Keratinocyte (primary cell): ENCODE data around the gene PLCXD1. TPM values are rescaled to one million over a fixed set of nuclear protein-coding genes. Genes with fewer than 3 reads are reported as not detected.

Experiments used
- DNase-seq: peaks from one replicate; pipeline ENCODE4 v3.0.0-alpha.2; 2011; ENCODE audit warnings: low read depth, missing footprints, low spot score
- FAIRE-seq: peaks from 2 replicates; lab custom pipeline; 2011; peaks lifted over from hg19 to GRCh38; lab: Jason Lieb, UNC
- H2AFZ ChIP-seq: 2 replicates; pipeline ENCODE4 v1.6.0; 2012; ENCODE audit warnings: low read length, control low read depth, inconsistent platforms; ENCODE audit not compliant: control insufficient read depth
- H3K27ac ChIP-seq: 2 replicates; pipeline ENCODE4 v1.5.1; 2011; ENCODE audit warnings: low read length; ENCODE audit not compliant: control insufficient read depth, insufficient read depth
- H3K27me3 ChIP-seq: 3 replicates; pipeline ENCODE4 v1.6.0; 2011; ENCODE audit warnings: low read length; ENCODE audit not compliant: control insufficient read depth, insufficient read depth; ENCODE audit errors: extremely low read depth
- H3K36me3 ChIP-seq, 2 experiments: 2 replicates in 1 of 2; 3 replicates in 1 of 2; pipeline ENCODE4 v1.5.1; 2011; ENCODE audit warnings: low read length in 2 of 2, mild to moderate bottlenecking in 1 of 2; ENCODE audit not compliant: control insufficient read depth in 2 of 2, insufficient read depth in 2 of 2; ENCODE audit errors: extremely low read depth in 1 of 2
- H3K4me1 ChIP-seq: 3 replicates; pipeline ENCODE4 v1.5.1; 2011; ENCODE audit warnings: low read length; ENCODE audit not compliant: control insufficient read depth, insufficient read depth; ENCODE audit errors: extremely low read depth
- H3K4me2 ChIP-seq: 3 replicates; pipeline ENCODE4 v1.6.0; 2011; ENCODE audit warnings: low read depth, low read length; ENCODE audit not compliant: control insufficient read depth, insufficient read depth; ENCODE audit errors: extremely low read depth
- H3K4me3 ChIP-seq, 3 experiments: fragments of 200-600 bp in 1 of 3; sonication (generic) in 1 of 3; 2 replicates in 2 of 3; 3 replicates in 1 of 3; pipeline ENCODE4 v1.5.1; 2011 to 2016; ENCODE audit warnings: low read length in 3 of 3, mild to moderate bottlenecking in 3 of 3, control low read depth in 2 of 3, inconsistent platforms in 1 of 3, low read depth in 1 of 3, mixed read lengths in 1 of 3, mixed run types in 1 of 3, moderate library complexity in 1 of 3; ENCODE audit not compliant: control insufficient read depth in 2 of 3, insufficient read depth in 2 of 3; ENCODE audit errors: extremely low read depth in 1 of 3
- H3K79me2 ChIP-seq: 2 replicates; pipeline ENCODE4 v1.6.0; 2012; ENCODE audit warnings: low read length; ENCODE audit not compliant: control insufficient read depth, insufficient read depth
- H3K9ac ChIP-seq: 3 replicates; pipeline ENCODE4 v1.6.0; 2011; ENCODE audit warnings: low read length; ENCODE audit not compliant: control insufficient read depth, insufficient read depth; ENCODE audit errors: extremely low read depth
- H3K9me1 ChIP-seq: 3 replicates; pipeline ENCODE4 v1.6.0; 2011; ENCODE audit warnings: low read length; ENCODE audit not compliant: control insufficient read depth, insufficient read depth; ENCODE audit errors: extremely low read depth
- H3K9me3 ChIP-seq: 2 replicates; pipeline ENCODE4 v1.5.1; 2012; ENCODE audit warnings: low read depth, low read length; ENCODE audit not compliant: control insufficient read depth
- H4K20me1 ChIP-seq: 3 replicates; pipeline ENCODE4 v1.6.0; 2011; ENCODE audit warnings: low read length; ENCODE audit not compliant: control insufficient read depth, insufficient read depth; ENCODE audit errors: extremely low read depth
- EZH2 ChIP-seq: IDR thresholded peaks from one replicate; pipeline ENCODE4 v1.6.1; 2012; ENCODE audit warnings: inconsistent platforms, mild to moderate bottlenecking, low read length, moderate library complexity
- dilution Hi-C: fragments of 300-500 bp; cut with MboI; formaldehyde crosslinking; loops from one replicate; pipeline ENCODE4 v1.7.0; 2020; ENCODE audit warnings: low sequenced_read_pairs; ENCODE audit not compliant: extremely low pct_ligation_motif_present
- polyA plus RNA-seq, 5 experiments: library from polyadenylated mRNA; depleted of rRNA in 3 of 5; stranded (reverse) in 3 of 5; stranded (forward) in 1 of 5; unstranded in 1 of 5; fragments of >200 nt; gene quantifications; 1 replicate in 1 of 5; 2 replicates in 3 of 5; 3 replicates in 1 of 5; pipeline versions ENCODE4 v1.2.1 to v1.2.3, GENCODE V29; 2011 to 2012; ENCODE audit warnings: missing spikeins in 2 of 5, low read depth in 1 of 5, low replicate concordance in 1 of 5
- TF ChIP-seq, protein P1 (sequence below), 3 experiments: IDR thresholded peaks in 1 of 3; conservative IDR thresholded peaks in 1 of 3; optimal IDR thresholded peaks in 1 of 3; 2 replicates in 2 of 3; 3 replicates in 1 of 3; pipeline versions ENCODE3 to v1.5.1; 2011; ENCODE audit warnings: low read length in 3 of 3, mild to moderate bottlenecking in 3 of 3, moderate library complexity in 2 of 3, control low read depth in 1 of 3, inconsistent platforms in 1 of 3; ENCODE audit not compliant: insufficient read depth in 2 of 3; ENCODE audit errors: extremely low read depth in 1 of 3

PLCXD1 gene
- polyA plus RNA-seq, 1 donor (not counting 4 experiments of a cell fraction or from before 2014, with no cell fraction given), result 6.3 TPM

DNA sequence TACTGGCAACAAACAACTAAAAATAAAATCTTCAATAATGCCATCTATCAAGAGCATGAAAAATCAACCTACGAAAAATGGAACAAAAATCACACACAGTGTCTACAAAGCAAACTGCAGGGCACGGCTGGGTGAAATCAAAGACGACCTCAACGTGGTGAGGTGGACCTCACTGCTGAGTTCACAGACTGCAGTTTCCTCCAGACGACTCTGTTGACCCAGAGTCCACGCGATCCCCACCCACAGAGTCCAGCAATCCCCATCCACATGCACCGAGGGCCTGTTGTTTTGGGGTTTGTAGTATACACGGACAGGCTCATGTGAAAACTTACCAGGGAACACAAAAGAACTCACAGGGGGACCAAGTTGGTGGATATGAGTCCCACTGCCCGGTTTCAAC is 68.5 kb downstream of the PLCXD1 start:
- FAIRE-seq, result no peak
- Histone ChIP-seq H3K9me1 (no peaks in the 10 kb centered on the region), H3K4me1 (no peaks in the 10 kb centered on the region), H3K27me3 (no peaks in the 10 kb centered on the region), H3K79me2 (no peaks in the 10 kb centered on the region), H3K9me3 (no peaks in the 10 kb centered on the region), H3K4me2 (no peak overlapping the region), H2AFZ (no peak overlapping the region), H3K27ac (no peak overlapping the region), H4K20me1 (no peaks in the 10 kb centered on the region), H3K36me3 (peaks cover 0 to 1% of the 10 kb centered on the region in 2 experiments), H3K9ac (no peak overlapping the region), H3K4me3 (no peak overlapping the region)
- dilution Hi-C loops, result no loop called here
- TF ChIP-seq, protein P1, sequence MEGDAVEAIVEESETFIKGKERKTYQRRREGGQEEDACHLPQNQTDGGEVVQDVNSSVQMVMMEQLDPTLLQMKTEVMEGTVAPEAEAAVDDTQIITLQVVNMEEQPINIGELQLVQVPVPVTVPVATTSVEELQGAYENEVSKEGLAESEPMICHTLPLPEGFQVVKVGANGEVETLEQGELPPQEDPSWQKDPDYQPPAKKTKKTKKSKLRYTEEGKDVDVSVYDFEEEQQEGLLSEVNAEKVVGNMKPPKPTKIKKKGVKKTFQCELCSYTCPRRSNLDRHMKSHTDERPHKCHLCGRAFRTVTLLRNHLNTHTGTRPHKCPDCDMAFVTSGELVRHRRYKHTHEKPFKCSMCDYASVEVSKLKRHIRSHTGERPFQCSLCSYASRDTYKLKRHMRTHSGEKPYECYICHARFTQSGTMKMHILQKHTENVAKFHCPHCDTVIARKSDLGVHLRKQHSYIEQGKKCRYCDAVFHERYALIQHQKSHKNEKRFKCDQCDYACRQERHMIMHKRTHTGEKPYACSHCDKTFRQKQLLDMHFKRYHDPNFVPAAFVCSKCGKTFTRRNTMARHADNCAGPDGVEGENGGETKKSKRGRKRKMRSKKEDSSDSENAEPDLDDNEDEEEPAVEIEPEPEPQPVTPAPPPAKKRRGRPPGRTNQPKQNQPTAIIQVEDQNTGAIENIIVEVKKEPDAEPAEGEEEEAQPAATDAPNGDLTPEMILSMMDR (optimal IDR thresholded peaks at IDR 0.05 in 1 of 3, IDR thresholded peaks at IDR 0.05 in 1 of 3, conservative IDR thresholded peaks at IDR 0.05 in 1 of 3; ENCODE audit: extremely low read depth in 1 of 3, insufficient read depth in 2 of 3, low read length in 3 of 3), result no peak
- no peak for TF ChIP-seq EZH2
- DNase-seq, result no peak

DNA sequence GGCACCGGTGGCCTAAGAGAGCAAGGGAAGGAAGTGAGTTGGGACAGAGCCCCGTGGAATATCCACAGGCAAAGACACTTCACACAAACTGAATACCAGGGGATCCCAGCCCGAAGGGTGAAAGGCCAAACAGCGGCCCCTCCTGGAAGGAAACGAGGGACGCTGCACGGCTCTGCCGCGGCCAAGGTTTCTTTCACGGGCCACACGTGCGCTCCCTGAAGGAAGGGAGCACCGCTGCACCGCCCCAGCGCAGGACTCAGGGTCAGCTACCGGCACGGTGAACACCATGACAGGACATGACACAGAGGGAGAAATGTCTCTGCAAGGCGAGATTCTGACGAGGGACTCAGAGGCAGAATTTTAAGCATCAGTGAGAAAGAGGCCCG is 69.0 kb downstream of the PLCXD1 start:
- Histone ChIP-seq H3K4me3 (no peak overlapping the region), H3K4me1 (no peaks in the 10 kb centered on the region), H3K27me3 (no peaks in the 10 kb centered on the region), H4K20me1 (no peaks in the 10 kb centered on the region), H2AFZ (no peak overlapping the region), H3K27ac (no peak overlapping the region), H3K36me3 (peaks cover 0 to 1% of the 10 kb centered on the region in 2 experiments), H3K9me1 (no peaks in the 10 kb centered on the region), H3K9me3 (no peaks in the 10 kb centered on the region), H3K9ac (no peak overlapping the region), H3K79me2 (no peaks in the 10 kb centered on the region), H3K4me2 (no peak overlapping the region)
- dilution Hi-C loops, result no loop called here
- TF ChIP-seq EZH2, result no peak
- TF ChIP-seq, protein P1 (optimal IDR thresholded peaks at IDR 0.05 in 1 of 3, IDR thresholded peaks at IDR 0.05 in 1 of 3, conservative IDR thresholded peaks at IDR 0.05 in 1 of 3; ENCODE audit: extremely low read depth in 1 of 3, insufficient read depth in 2 of 3, low read length in 3 of 3), result no peak
- DNase-seq (no peak), FAIRE-seq (no peak)
